Suprapubic skin (tissue), 4 donors: ENCODE results near the gene GOLGB1. TPM values are rescaled to one million over a fixed set of nuclear protein-coding genes. Genes with fewer than 3 reads are reported as not detected.

Source experiments
- DNase-seq, 2 donors: peaks; one replicate each; pipeline ENCODE4 v3.0.0-alpha.2; 2019; ENCODE audit warnings: low spot score in 2 of 2
- H3K27ac ChIP-seq: fragments of 200-600 bp; sonication (generic); one replicate; pipeline ENCODE4 v1.5.1; 2019
- H3K27me3 ChIP-seq: fragments of 200-600 bp; sonication (generic); one replicate; pipeline ENCODE4 v1.5.1; 2019
- H3K36me3 ChIP-seq: fragments of 200-600 bp; sonication (generic); one replicate; pipeline ENCODE4 v1.5.1; 2019
- H3K4me1 ChIP-seq: fragments of 200-600 bp; sonication (generic); one replicate; pipeline ENCODE4 v1.5.1; 2019
- H3K4me3 ChIP-seq: fragments of 200-600 bp; sonication (generic); one replicate; pipeline ENCODE4 v1.5.1; 2019; ENCODE audit warnings: mild to moderate bottlenecking
- H3K9me3 ChIP-seq: fragments of 200-600 bp; sonication (generic); one replicate; pipeline ENCODE4 v1.5.1; 2019
- CTCF ChIP-seq, 2 donors: fragments of 200-600 bp in 1 of 2; fragments of 450-650 bp in 1 of 2; sonication (generic) in 1 of 2; IDR thresholded peaks; one replicate each; pipeline ENCODE4 v1.5.1; 2016 to 2019; ENCODE audit warnings: antibody characterized with exemption in 2 of 2, mild to moderate bottlenecking in 1 of 2, moderate library complexity in 1 of 2
- EP300 ChIP-seq: sonication (generic); formaldehyde crosslinking; IDR thresholded peaks from one replicate; pipeline ENCODE4 v1.6.1; 2017; ENCODE audit warnings: antibody characterized with exemption
- POLR2A ChIP-seq, 2 donors: fragments of 450-650 bp; IDR thresholded peaks; one replicate each; pipeline ENCODE4 v1.6.1; 2017; ENCODE audit warnings: antibody characterized with exemption in 2 of 2, mild to moderate bottlenecking in 2 of 2, moderate library complexity in 2 of 2
- POLR2AphosphoS5 ChIP-seq, 3 donors: sonication (generic); formaldehyde crosslinking; IDR thresholded peaks; one replicate each; pipeline ENCODE4 v1.6.1; 2017; ENCODE audit warnings: antibody characterized with exemption in 3 of 3
- WGBS: methylation state at CpG from one replicate; pipeline ENCODE4 v1.1.5; 2018; 5-methylcytosine and 5-hydroxymethylcytosine counted together
- total RNA-seq, 4 donors: library from RNA; depleted of rRNA; stranded (reverse); fragments of >200 nt; gene quantifications; one replicate each; pipeline ENCODE4 v1.1.0, GENCODE V29; 2016

GOLGB1 gene
- total RNA-seq, 4 donors from 2014 or later, result 39.3 to 98.4 (median 53.5) TPM

GRCh38 chr3:121658716-121659435, 90.7 kb downstream of the GOLGB1 start:
- Histone ChIP-seq H3K27me3 (no peaks in the 10 kb centered on the region), H3K36me3 (peaks cover 14% of the 10 kb centered on the region), H3K9me3 (no peaks in the 10 kb centered on the region), H3K4me1 (no peaks in the 10 kb centered on the region), H3K4me3 (peak overlapping the region; percentile 37), H3K27ac (no peak overlapping the region)
- TF ChIP-seq POLR2AphosphoS5 (IDR thresholded peaks at IDR 0.05), result no peak
- TF ChIP-seq CTCF (IDR thresholded peaks at IDR 0.05), result no peak
- no peak for TF ChIP-seq POLR2A (IDR thresholded peaks at IDR 0.05)
- TF ChIP-seq EP300, result no peak
- 85% methylated on average over 6 of the region's 6 CpGs for WGBS
- no peak for DNase-seq

GRCh38 chr3:121654493-121655385, 94.8 kb downstream of the GOLGB1 start:
- Histone ChIP-seq H3K4me3 (no peak overlapping the region), H3K4me1 (no peaks in the 10 kb centered on the region), H3K27me3 (no peaks in the 10 kb centered on the region), H3K36me3 (no peaks in the 10 kb centered on the region), H3K9me3 (no peaks in the 10 kb centered on the region), H3K27ac (no peak overlapping the region)
- no peak for DNase-seq
- 78% methylated on average over 6 of the region's 6 CpGs for WGBS
- TF ChIP-seq POLR2AphosphoS5 (IDR thresholded peaks at IDR 0.05) (no peak), EP300 (no peak), CTCF (IDR thresholded peaks at IDR 0.05) (no peak), POLR2A (IDR thresholded peaks at IDR 0.05) (no peak)

DNA sequence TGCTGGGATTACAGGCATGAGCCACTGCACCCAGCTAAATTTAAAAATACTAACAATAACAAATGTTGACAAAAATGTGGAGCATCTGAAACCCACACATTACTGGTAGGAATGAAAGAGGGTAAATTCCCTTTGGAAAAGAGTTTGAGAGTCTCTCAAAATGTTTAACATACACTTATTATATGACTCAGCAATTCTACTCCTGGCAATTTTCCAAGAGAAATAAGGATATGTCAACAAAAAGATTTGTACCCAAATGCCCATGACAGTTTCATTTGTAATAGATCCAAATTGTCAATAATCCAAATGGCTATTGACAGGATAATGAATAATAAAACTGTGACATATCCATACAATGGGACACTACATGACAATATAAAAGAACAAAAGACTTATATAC, 97.9 kb downstream of the GOLGB1 start:
- Histone ChIP-seq H3K4me3 (no peak overlapping the region), H3K27me3 (no peaks in the 10 kb centered on the region), H3K36me3 (no peaks in the 10 kb centered on the region), H3K4me1 (peaks cover 13% of the 10 kb centered on the region), H3K9me3 (no peaks in the 10 kb centered on the region), H3K27ac (no peak overlapping the region)
- TF ChIP-seq EP300, result no peak
- TF ChIP-seq POLR2AphosphoS5 (IDR thresholded peaks at IDR 0.05), result no peak
- no peak for TF ChIP-seq CTCF (IDR thresholded peaks at IDR 0.05)
- no peak for TF ChIP-seq POLR2A (IDR thresholded peaks at IDR 0.05)
- no peak for DNase-seq

GRCh38 chr3:121649645-121650044, 99.9 kb downstream of the GOLGB1 start:
- H3K4me1 ChIP-seq, result peaks cover 13% of the 10 kb centered on the region
- H3K9me3 ChIP-seq, result no peaks in the 10 kb centered on the region
- no peaks in the 10 kb centered on the region for H3K36me3 ChIP-seq
- H3K27me3 ChIP-seq, result no peaks in the 10 kb centered on the region
- TF ChIP-seq POLR2A (IDR thresholded peaks at IDR 0.05) (no peak), POLR2AphosphoS5 (IDR thresholded peaks at IDR 0.05) (no peak), EP300 (no peak), CTCF (IDR thresholded peaks at IDR 0.05) (no peak)
- H3K4me3 ChIP-seq, result no peak overlapping the region
- DNase-seq, result no peak
- H3K27ac ChIP-seq, result no peak overlapping the region
